ENCODE data around the gene CSTF3. TPM values are rescaled to one million over a fixed set of nuclear protein-coding genes. Genes with fewer than 3 reads are reported as not detected.
A peak's percentile ranks its signal among the peaks of the same experiment; 100 is the strongest.
"Not testable (repeated sequence)": the region's sequence is repeated elsewhere in the genome, so short reads cannot be mapped to it uniquely, and the experiment has no call there.

CSTF3 gene
- total and polyA plus RNA-seq, 10 of the 15 experiments (the other 5 are each of a cell fraction or from before 2014, with no cell fraction given) = 25.4 to 63.5 (median 49.5) TPM

DNA sequence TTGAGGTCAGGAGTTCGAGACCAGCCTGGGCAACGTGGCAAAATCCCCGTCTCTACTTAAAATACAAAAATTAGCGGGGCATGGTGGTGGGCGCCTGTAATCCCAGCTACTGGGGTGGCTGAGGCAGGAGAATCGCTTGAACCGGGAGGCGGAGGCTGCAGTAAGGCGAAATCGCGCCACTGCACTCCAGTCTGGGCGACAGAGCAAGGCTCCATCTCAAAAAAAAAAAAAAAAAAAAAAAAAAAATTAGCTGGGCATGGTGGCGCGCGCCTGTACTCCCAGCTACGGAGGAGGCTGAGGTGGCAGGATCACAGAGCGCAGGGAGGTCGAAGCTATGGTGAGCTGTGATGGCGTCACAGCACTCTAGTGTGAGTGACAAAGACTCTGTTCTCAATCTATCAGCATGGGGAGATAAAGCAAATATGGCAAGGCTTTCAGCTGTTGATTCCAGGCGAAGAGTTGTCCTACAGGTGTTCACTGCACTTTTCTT, 1.9 kb downstream of the CSTF3 start:
- Histone ChIP-seq H3K79me2 (ENCODE audit: control insufficient read depth, insufficient read depth, low read length) (peaks cover 77% of the 10 kb centered on the region), H3K27ac (ENCODE audit: control insufficient read depth, insufficient read depth) (peak overlapping the region; percentile 97; the same call in 1 of the 2 replicates), H3K4me3 (peak overlapping the region; percentile 91; the same call in 1 of the 2 replicates), H3K4me2 (ENCODE audit: control insufficient read depth, insufficient read depth) (peak overlapping the region; percentile 69)
- ChIA-PET SMC1A (ENCODE audit: uncharacterized antibody, unreplicated experiment) (interaction anchor here (0.6 kb wide), 1 partner anchor 1280 kb away, joined by 3 read pairs; the partner anchor contains the start of gene CAT), RAD21 (ENCODE audit: unreplicated experiment) (interaction anchor here (1.2 kb wide), 1 partner anchor 583 kb away, joined by 3 read pairs; no protein-coding TSS in a partner anchor), CTCF (interaction anchor here (1.1 kb wide), 1 partner anchor 162 kb away, joined by 3 read pairs; no protein-coding TSS in a partner anchor), POLR2A (interaction anchor here (0.6 to 1.1 kb wide), 2 partner anchors 160 to 500 kb away, joined by 3 read pairs; no protein-coding TSS in a partner anchor)
- BruUV-seq (replicated peaks); FAIRE-seq; H3K9ac ChIP-seq (ENCODE audit: control insufficient read depth, insufficient read depth, low read length); DNase-seq (ENCODE audit: low read depth, low spot score); H3K4me1 ChIP-seq (ENCODE audit: control insufficient read depth, insufficient read depth, low read length); H3K27me3 ChIP-seq (replicated peaks in 1 of 2; ENCODE audit: control insufficient read depth in 2 of 2, insufficient read depth in 2 of 2, low read length in 1 of 2); H3K36me3 ChIP-seq (ENCODE audit: control insufficient read depth in 2 of 2, insufficient read depth in 2 of 2, low read length in 1 of 2); intact Hi-C loops (cut with micrococcal nuclease; ENCODE audit: unreplicated experiment); H3K9me3 ChIP-seq (replicated peaks; ENCODE audit: control insufficient read depth, insufficient read depth, low read length); H2AFZ ChIP-seq (ENCODE audit: control insufficient read depth, low read depth, low read length); H4K20me1 ChIP-seq (ENCODE audit: control insufficient read depth, insufficient read depth); in situ Hi-C loops (cut with MboI): not testable (repeated sequence)
- TF ChIP-seq, protein P1, sequence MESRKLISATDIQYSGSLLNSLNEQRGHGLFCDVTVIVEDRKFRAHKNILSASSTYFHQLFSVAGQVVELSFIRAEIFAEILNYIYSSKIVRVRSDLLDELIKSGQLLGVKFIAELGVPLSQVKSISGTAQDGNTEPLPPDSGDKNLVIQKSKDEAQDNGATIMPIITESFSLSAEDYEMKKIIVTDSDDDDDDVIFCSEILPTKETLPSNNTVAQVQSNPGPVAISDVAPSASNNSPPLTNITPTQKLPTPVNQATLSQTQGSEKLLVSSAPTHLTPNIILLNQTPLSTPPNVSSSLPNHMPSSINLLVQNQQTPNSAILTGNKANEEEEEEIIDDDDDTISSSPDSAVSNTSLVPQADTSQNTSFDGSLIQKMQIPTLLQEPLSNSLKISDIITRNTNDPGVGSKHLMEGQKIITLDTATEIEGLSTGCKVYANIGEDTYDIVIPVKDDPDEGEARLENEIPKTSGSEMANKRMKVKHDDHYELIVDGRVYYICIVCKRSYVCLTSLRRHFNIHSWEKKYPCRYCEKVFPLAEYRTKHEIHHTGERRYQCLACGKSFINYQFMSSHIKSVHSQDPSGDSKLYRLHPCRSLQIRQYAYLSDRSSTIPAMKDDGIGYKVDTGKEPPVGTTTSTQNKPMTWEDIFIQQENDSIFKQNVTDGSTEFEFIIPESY (IDR thresholded peaks at IDR 0.05) = peak; percentile 63; the same call in 1 of the 2 replicates
- TF ChIP-seq, protein P2, sequence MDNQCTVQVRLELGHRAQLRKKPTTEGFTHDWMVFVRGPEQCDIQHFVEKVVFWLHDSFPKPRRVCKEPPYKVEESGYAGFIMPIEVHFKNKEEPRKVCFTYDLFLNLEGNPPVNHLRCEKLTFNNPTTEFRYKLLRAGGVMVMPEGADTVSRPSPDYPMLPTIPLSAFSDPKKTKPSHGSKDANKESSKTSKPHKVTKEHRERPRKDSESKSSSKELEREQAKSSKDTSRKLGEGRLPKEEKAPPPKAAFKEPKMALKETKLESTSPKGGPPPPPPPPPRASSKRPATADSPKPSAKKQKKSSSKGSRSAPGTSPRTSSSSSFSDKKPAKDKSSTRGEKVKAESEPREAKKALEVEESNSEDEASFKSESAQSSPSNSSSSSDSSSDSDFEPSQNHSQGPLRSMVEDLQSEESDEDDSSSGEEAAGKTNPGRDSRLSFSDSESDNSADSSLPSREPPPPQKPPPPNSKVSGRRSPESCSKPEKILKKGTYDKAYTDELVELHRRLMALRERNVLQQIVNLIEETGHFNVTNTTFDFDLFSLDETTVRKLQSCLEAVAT (IDR thresholded peaks at IDR 0.05) = peak; percentile 97
- TF ChIP-seq YY1 (IDR thresholded peaks at IDR 0.05; ENCODE audit: low read depth, low read length) = 0 out of 2 replicates have a peak, but pooled peaks have one; percentile 13
- WGBS (ENCODE audit: insufficient coverage, insufficient replicate concordance, low lambda C conversion rate, missing lambda C conversion rate) = 98% methylated on average over 19 of the region's 20 CpGs
- ATAC-seq = peak; percentile 2; the same call in 1 of the 3 replicates

Data from GM12878 (cell line).